Right kidney (tissue), 9 donors: Measurements from ENCODE around the gene ISM2.
A peak's percentile ranks its signal among the peaks of the same experiment; 100 is the strongest.
"Not testable (repeated sequence)": the region's sequence is repeated elsewhere in the genome, so short reads cannot be mapped to it uniquely, and the experiment has no call there.

Source experiments
- DNase-seq: peaks from one replicate; pipeline ENCODE4 v3.0.0-alpha.2; 2016
- long read RNA-seq, 8 donors: transcript quantifications; one replicate each; lab custom pipeline, GENCODE V29; 2026

The ISM2 gene
- long read RNA-seq, donor 1: 0 reads
- long read RNA-seq, donor 2: 0 reads
- long read RNA-seq, donor 3: 0 reads
- long read RNA-seq, donor 4, partial matches to known transcripts: 0 of 1 reads
- long read RNA-seq, donor 4, other reads (novel, unspliced or antisense): 0 of 1 reads
- long read RNA-seq, donor 5: 0 reads
- long read RNA-seq, donor 6: 0 reads
- long read RNA-seq, donor 7: 0 reads
- long read RNA-seq, donor 8, partial matches to known transcripts: 0 of 1 reads
- long read RNA-seq, donor 8, other reads (novel, unspliced or antisense): 0 of 1 reads

- DNase-seq: peak; percentile 80
These were observed at the start of gene ISM2 for GRCh38 chr14:77498120-77498979. Gene ISM2, minus strand, starts transcription at chr14:77498816. Its CDS starts 23 bp downstream, at chr14:77498793.

GRCh38 chr14:77547512-77548180 is 49.0 kb upstream of the ISM2 start:
- no peak for DNase-seq

GRCh38 chr14:77545171-77545570 is 46.6 kb upstream of the ISM2 start:
- DNase-seq: not testable (repeated sequence)

DNA sequence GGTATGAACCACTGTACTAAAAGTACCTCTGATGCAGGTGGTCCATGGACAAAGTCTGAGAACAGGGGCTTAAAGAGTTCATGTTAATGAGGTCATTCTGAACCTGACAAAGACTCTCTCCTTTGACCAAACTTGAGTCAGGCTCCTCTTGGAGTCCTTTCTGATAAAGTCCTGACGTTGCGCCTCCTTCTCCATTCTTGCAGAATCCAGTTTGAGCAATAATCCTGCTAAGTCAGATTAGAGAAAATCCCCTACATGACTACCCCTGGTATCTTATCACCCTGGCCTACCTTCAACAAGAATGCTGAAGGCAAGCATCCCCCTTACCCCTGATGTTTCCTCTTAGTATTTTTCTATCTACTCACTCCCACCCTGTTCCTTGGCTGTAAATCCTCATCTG is 46.0 kb upstream of the ISM2 start:
- DNase-seq: no peak

DNA sequence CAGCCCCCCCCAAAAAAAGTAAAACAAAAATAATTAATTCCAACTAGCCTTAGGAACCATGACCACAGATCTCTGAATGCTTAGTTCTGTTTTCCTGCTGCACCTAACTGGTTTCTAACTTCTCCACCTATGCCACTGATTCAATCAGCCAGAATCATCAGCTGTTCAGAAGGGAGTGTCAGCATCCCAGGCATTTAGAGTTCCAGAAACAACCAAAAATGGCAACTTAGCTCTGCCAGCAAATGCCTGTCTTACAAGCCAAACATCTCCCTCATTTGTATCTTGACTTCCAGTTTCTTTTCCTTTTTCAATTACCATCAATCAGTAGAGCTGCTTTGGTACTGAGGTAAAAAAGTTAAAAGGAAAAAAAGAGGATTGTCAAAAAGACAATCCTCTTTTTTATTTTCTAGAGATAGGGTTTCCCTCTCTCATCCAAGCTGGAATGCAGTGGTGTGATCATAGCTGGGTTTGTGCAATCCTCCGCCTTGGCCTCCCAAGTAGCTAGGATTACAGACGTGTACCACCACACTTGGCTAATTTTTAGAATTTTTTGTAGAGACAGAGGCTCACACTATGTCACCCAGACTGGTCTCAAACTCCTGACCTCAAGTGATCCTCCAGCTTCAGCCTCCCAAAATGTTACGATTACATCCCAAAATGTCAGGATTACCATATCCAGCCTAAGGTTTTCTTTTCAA is 45.2 kb upstream of the ISM2 start:
- no peak for DNase-seq

- no peak for DNase-seq
These were observed 44.6 kb upstream of the ISM2 start for GRCh38 chr14:77543240-77543551.

GRCh38 chr14:77542421-77543239 is 44.0 kb upstream of the ISM2 start:
- peak; percentile 15 for DNase-seq

GRCh38 chr14:77541905-77542304 is 43.3 kb upstream of the ISM2 start:
- no peak for DNase-seq

- DNase-seq: not testable (repeated sequence)
These were observed 38.3 kb upstream of the ISM2 start for GRCh38 chr14:77536951-77537350.

- DNase-seq: no peak
These were observed 32.5 kb upstream of the ISM2 start for GRCh38 chr14:77531071-77531470.

GRCh38 chr14:77529963-77530362 is 31.3 kb upstream of the ISM2 start:
- DNase-seq: no peak

DNA sequence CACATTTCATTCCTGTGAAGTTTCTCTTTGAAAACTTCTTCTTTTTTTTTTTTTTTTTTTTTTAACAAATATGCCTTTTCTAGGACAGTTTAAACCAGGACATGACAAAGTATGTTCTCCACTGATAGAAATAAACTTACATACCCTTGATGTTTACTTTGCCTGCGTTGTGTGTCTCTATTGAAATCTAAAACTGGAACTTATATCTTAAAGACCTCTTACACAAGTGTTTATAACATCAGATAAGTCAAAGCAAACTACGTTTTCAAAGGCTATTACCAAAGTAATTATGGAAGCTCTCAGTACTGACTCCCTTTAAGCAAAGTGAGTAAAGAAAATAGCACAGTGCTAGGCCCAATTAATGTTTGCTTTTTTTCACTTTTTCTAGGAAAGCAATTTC is 30.6 kb upstream of the ISM2 start:
- DNase-seq: no peak

DNA sequence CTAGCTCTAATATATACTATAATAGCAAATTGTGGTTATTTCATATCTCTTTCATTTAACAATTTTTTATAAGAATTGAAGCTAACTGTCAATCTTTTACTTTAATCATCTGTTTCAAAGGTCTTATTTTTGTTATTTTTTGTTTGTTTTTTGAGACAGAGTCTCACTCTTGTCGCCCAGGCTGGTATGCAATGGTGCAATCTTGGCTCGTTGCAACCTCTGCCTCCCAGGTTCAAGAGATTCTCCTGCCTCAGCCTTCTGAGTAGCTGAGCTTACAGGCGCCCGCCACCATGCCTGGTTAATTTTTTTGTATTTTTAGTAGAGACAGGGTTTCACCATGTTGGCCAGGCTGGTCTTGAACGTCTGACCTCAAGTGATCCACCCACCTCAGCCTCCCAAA is 30.1 kb upstream of the ISM2 start:
- DNase-seq: not testable (repeated sequence)

- peak; percentile 11 for DNase-seq
These were observed 27.6 kb upstream of the ISM2 start for GRCh38 chr14:77526266-77526665.

DNA sequence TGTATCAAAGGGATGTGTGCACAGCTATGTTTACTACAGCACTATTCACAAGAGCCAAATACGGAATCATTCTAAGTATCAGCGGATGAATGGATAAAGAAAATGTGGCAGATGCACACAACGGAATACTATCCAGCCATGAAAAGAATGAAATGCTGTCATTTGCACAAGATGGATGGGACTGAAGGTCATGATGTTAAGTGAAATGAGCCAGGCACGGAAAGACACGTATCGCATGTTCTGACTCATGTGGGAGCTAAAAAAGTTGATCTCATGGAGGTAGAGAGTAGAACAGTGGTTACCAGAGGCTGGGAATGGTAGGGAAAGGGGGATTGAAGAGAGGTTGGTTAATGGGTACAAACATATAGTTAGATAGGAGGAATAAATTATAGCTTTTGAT is 25.9 kb upstream of the ISM2 start:
- no peak for DNase-seq

DNA sequence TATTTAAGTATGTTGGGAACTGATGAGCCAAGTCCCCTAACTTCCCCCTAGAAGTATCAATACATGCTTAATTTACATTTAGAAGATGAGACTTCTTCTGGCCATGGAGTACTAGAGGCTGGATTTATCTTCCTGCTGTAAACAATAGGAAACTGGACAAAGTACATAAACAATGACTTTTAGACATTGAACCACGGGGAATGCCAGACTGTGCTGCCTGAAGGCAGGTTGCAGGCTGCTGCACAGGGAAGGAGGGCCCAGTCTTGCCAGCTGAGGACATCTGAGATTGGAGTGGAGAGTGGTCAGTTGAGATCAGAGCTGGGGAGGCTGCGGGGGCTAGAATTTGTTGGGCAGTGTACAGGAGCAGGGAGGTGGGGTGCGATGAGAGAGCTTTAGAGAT is 24.5 kb upstream of the ISM2 start:
- DNase-seq: no peak

DNA sequence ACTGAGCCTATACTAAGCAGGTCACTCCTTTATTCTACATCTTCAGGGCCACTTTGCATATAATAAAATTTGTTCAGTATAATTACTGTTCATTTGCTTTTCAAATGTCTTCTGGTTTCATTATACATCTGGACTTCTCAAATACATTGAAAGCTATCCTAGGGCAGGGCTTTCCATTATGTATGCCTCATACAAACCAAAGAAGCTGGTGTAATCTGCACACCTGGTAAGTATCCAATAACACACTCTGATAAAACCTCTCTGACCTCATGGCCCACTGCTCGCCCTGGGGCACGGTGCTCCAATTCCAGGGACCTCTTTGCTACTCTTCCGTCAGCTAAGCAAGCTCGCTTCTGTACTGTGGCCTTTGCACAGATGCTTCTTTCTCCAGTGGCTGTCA is 21.9 kb upstream of the ISM2 start:
- no peak for DNase-seq

GRCh38 chr14:77516126-77516525 is 17.5 kb upstream of the ISM2 start:
- no peak for DNase-seq

DNA sequence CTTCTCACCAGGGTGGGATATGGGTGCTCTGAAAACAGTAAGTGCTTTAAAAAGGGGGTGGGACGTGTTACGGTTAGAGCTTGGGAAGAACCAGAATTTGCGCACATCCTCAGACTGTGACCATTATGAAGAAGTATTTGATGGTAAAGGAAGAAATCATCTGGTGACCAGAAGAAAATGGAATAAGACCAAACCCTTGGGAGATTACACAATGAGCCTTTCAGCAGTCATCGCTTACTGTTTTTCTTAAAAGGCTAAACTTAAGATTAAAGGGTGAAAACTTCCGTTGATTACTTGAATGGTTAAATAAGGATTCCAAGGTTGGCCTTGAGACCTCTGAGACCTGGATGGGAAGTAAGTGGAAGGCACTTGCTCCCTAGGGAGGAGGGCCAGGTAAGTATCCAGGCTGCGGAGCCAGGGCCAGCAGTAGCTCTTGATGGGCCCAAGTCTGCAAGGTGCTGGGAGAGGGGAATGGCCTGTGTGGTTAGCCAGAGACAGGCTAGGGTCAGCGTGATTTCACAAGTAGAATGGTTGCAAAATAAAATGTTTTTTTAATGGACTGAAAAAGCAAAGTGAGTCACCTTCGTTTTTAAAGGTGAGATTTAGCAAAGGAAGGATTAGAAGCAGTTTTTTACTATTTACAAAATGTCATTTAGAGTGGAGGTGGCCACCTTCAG is 13.0 kb upstream of the ISM2 start:
- DNase-seq: no peak

DNA sequence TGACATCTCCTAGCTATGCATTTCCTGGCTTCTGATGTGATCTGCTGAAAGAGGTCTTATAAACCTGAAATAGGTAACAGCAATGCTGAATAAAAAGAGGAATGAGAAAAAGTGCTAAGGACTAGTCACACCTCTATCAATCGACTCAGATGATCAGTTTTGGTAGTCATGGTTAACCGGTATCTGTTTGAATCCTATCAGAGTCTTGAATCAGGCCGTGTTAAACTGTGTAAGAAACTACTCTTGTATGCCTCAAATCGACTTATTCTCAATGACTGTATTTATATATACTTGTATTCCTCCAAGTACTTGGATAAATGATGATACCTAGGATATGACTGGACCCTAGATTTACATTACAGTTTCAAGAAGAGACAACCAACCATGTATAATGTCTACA is 10.8 kb upstream of the ISM2 start:
- DNase-seq: no peak

- no peak for DNase-seq
These were observed 10.3 kb upstream of the ISM2 start for GRCh38 chr14:77508876-77509275.
